Stimulated activated CD4-positive, alpha-beta T cell treated with anti-CD3 and anti-CD28 coated beads, Interleukin-4, amount 100 ng/mL, for 4 hours (primary cell): Measurements from ENCODE around the gene GLE1.

Experiments
- DNase-seq, 2 experiments: peaks; one replicate each; pipeline ENCODE4 v3.0.0-alpha.2; 2020

Gene GLE1, protein sequence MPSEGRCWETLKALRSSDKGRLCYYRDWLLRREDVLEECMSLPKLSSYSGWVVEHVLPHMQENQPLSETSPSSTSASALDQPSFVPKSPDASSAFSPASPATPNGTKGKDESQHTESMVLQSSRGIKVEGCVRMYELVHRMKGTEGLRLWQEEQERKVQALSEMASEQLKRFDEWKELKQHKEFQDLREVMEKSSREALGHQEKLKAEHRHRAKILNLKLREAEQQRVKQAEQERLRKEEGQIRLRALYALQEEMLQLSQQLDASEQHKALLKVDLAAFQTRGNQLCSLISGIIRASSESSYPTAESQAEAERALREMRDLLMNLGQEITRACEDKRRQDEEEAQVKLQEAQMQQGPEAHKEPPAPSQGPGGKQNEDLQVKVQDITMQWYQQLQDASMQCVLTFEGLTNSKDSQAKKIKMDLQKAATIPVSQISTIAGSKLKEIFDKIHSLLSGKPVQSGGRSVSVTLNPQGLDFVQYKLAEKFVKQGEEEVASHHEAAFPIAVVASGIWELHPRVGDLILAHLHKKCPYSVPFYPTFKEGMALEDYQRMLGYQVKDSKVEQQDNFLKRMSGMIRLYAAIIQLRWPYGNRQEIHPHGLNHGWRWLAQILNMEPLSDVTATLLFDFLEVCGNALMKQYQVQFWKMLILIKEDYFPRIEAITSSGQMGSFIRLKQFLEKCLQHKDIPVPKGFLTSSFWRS

GRCh38 chr9:128504485-128505413 lies at the start of gene GLE1:
Gene GLE1 (plus strand): TSS chr9:128504719. CDS start chr9:128504806, 87 bp downstream.
- DNase-seq = peak; percentile 93 to 99

DNA sequence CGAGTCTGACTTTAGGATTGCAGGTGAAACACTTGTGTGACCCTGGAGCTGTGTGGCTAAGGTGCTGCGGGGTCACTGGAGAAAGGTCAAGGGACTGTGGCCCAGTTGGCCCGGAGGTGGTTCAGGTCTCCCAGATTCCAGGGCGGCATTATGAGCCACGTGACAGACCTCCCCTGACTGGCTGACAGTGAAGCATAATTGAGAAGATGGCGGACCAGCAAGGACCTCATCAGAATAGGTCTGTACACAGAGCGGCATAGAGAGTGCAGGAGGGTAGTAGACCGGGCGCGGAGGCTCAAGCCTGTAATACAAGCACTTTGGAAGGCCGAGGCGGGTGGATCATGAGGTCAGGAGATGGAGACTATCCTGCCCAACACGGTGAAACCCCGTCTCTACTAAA lies 49.5 kb upstream of the GLE1 start:
- no peak for DNase-seq

DNA sequence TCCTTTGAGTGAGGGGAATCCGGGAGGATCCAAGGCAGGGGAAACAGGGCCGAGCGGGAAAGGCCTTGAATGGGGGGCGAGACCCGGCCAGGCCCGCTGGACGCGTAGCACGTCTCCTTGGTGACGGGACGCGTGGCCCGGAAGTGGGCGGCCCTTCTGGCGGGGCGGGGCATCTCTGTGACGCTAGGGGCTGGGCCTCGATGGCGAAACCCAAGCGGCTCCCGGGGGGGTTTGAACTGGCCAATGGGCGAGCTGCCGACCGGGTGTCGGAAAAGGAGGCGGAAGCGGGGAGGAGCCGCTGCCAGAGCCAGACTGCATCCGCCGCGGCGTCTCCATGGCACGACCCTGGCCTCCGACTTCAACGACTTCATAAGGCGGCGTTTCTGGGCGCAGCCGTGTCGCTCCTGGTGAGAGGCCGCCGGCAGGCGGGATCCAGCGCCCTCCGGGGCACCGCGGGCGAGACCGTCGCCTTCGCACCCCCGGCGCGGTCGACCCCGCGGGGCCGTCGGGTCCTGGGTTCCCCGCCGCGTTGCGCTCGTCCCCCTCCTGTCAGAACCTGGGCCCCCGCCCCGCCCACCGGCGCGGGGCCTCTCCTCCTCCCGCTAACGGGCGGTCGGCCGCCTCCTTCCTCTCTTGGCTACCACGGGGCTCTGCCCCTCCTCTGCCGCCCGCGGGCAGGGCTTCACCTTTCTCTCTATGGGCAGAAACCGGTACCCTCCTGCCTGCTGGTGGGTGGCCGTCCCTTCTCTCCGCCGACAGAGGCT lies 48.5 kb upstream of the GLE1 start, which contains the start of gene ODF2:
Gene ODF2 (plus strand): TSS at position 158 of the 764 bp plus-strand sequence. CDS start 86 bp downstream, at position 244.
- DNase-seq = peak; percentile 98

DNA sequence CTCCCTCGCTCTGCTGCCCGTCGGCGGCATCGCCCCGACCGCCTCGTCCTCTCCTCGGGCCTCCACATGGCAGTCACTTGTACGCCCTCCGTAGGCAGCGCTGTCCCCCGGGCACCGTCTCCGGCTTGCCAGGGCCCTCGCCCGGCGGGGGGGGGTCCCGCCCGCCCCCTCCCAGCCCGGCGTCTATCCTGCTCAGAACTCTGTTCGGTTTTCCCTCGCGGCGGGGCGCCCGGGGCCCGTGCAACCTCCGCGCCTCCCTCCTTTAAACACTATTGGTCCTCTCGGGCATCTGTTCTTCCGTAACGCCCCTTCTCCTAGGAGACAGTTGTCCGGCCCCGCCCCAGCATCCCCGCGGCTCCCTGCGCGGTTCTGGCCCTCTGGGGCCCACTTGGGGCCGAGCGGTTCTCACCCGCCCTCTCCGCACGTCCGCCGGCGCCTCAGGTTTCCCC lies 47.9 kb upstream of the GLE1 start:
- peak; percentile 63 to 68 for DNase-seq

DNA sequence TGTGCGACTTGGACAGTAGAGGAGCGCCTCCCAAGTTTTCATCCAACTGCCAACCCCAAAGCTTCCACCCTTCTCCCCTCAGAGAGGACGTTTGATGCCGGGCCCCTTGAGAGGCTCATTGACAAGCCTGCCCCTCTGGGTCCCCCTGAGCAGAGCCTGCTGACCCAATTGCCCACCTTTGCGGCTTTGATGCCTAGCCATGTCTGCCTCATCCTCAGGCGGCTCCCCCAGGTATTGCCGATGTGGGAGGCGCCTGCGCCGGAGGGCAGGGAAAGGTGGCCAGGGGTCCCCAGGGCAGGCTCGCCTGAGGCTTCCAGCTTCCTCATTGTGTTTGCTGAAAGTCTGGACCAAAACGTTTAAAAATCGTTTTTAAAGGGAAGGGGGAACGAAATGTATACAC lies 47.3 kb upstream of the GLE1 start:
- no peak for DNase-seq

DNA sequence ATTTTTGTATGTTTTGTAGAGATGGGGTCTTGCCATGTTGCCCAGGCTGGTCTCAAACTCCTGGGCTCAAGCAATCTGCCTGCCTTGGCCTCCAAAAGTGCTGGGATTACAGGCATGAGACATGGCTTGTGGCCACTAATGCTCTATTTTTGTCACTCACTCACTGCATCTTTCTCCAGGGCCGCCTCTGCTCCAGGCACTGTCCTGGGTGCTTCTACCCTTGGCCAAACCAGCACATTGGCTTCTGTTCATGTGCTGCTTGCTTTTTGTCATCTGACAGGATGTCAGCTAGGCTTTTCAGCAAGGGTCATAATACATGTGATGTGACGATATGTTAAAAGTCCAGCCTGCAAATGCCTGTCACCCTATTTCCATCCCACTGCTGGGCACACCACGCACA lies 45.5 kb upstream of the GLE1 start:
- no peak for DNase-seq

- no peak for DNase-seq
Observed at GRCh38 chr9:128469070-128469469, 35.4 kb upstream of the GLE1 start.

DNA sequence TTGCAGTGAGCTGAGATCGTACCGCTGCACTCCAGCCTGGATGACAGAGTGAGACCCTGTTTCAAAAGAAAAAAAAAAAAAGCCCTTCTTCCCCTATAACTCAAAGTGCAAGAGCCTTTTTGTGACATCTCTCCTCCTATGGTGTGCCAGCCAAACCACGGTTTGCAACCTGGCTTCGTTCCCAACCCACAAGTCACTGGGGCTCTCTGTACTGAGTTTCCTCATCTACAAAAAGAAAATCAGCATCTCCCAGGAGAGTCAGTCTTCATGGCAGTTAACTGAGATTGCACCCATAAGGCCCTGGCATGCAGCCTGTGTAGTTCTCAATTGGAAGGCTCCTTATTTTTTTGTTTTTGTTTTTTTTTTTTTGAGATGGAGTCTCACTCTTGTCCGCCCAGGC lies 34.0 kb upstream of the GLE1 start:
- DNase-seq = no peak

DNA sequence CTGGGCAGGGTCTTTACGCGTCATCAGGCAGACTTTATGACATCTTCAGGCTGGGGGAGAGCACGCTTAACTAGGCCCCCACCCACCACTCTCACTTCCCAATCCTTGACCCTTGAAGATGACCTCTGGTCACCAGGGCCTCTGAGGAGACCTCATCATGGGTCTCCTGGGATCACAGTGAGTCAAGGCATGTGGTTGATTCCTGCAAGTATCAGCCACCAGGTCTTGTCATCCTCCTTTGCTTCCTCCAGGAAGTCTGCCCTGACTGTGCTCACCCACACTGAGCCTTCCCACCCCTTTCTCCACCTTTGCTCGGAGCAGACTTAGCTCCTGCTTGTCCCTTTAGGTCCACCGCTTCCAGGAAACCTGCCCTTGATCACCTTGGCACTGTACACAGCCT lies 31.4 kb upstream of the GLE1 start:
- no peak for DNase-seq

- DNase-seq = no peak
Observed at GRCh38 chr9:128475867-128476266, 28.7 kb upstream of the GLE1 start.

DNA sequence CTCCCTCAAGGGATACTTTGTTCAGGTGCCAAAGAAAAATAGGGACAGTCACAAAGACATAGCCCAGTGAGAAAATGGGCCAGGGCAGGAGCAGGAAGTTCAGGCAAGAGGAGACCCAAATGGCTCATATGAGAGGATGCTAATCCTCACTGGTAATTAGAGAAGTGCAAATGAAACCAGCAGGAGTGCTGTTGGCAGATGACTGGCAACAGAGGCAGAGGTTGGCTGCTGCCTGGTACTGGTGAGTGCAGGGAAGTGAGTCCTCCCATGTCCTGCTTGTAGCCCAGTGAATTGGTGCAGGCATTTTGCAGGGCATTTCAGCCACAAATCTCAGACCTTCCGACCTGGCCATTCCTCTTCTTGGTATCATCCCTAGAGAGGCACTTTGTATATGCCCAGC lies 25.3 kb upstream of the GLE1 start:
- no peak for DNase-seq

- no peak for DNase-seq
Observed at GRCh38 chr9:128481561-128481960, 23.0 kb upstream of the GLE1 start.

- no peak for DNase-seq
Observed at GRCh38 chr9:128482186-128482585, 22.3 kb upstream of the GLE1 start.

DNA sequence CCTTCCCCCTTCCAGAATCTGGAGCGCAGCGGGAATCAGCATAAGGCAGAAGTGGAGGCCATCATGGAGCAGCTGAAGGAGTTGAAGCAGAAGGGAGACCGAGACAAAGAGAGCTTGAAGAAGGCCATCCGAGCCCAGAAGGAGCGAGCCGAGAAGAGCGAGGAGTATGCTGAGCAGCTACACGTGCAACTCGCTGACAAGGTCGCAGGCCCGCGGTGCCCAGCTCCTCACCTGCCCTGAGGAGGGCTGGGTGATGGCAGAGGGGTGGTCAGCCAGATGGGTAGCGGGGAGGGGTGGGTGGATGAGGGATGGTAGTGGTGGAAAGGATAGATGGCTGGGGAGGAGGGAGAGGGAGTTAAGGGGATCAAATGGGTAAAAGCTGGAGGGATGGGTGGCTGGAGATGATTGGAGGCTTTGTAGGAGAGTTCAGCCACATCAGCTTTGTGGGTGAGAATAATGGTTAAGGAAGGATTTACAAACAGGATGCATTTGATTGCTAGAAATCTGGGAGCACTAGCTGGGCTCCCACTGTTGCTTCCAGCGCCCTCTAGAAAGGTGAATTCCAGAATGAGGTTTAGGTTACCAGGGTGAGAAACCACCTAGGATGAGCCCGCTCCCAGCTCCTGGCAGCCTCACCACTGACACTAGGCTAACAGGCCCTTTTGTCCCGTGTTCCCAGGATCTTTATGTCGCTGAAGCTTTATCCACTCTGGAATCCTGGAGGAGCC lies 19.7 kb upstream of the GLE1 start:
- DNase-seq = no peak

DNA sequence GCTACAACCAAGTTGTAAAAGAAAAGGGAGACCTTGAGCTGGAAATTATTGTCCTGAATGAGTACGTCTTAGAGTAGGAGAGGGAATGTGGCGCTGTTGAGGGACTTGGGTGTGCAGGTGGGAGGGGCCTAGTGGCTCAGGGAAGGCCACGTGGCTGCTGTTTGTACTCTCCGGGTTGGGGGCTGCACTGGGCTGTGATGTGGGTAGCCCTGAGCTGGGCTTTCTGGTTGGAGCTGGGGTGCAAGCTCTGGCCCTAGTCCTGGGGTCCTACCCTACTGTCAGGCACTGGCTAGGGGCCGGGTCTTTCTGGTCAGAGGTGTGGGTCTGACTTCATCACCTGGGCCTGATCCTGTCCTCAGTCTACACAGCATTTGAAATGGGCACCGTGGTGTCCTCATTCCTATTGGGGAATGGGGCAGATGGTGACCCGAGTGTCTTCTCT lies 19.1 kb upstream of the GLE1 start:
- no peak for DNase-seq

DNA sequence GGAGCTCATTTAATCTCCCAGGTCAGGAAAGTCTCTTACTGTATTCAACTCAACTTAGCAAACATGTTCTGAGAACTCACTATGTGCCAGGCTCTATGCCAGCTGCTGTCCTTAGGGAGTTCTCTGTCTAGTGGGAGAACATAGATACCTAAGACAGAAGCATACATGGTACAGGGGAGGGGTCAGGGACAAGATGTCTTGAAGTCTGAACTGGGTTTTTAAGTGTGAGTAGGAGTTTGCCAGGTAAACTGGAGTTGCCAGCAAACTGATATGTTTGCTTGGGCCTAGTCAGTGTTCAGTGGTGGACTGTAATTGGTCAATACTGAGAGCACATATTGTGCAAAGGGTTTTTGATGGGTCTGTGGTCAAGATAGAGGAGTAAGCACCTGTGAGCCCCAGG lies 18.3 kb upstream of the GLE1 start:
- no peak for DNase-seq

- DNase-seq = no peak
Observed at GRCh38 chr9:128493424-128493823, 11.1 kb upstream of the GLE1 start.

- DNase-seq = no peak
Observed at GRCh38 chr9:128494108-128494745, 10.3 kb upstream of the GLE1 start.

- no peak for DNase-seq
Observed at GRCh38 chr9:128494746-128495129, 9.8 kb upstream of the GLE1 start.

DNA sequence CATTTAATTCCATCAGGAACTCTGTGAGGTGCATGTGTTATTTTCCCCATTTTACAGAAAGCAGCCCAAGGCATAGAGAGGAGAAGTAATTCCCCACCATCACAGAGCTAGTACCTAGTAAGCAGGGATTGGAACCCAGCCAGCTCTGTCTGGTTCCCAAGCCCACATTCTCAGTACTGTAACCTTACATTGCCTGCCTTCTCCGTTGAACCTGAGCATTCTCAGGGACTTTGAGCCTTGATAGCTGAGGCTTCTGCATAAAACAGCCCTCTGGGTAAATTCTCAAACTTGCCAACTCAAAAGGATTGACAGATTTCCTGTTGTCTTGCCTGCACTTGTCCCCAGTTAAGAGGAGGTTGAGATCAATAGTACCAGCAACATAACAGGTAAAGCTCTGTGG lies 9.2 kb upstream of the GLE1 start:
- DNase-seq = no peak

DNA sequence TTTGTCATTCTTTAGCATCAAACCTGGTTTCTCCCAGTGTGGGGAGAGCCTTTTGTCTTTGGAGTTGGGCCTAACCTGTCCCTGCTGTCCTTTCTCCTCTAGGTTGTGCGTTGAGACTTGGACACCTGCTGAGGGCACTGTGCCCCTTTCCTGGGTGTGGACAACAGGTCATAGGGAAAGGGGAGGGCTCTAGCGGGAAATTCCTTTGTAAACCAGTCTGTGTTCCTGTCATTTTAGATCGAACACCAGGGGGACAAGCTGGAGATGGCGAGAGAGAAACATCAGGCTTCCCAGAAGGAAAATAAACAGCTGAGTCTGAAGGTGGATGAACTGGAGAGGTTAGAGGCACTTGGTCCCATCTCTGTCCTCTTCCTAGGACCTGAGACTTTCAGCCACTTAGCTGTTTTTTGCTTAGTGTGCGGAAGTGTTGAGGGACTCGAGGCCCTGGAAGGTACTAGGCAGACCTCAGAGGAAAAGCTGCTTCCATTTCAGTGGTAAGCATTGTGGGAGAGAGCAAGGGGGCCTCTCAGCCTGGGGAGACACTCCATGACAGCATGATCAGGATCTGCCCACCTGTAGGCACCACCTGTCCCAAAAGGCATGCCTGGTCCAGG lies 8.6 kb upstream of the GLE1 start:
- DNase-seq = no peak
